HepG2 (cell line): ENCODE measurements around the gene JTB. TPM values are rescaled to one million over a fixed set of nuclear protein-coding genes. Genes with fewer than 3 reads are reported as not detected.

Experiments used
- AKAP8 ChIP-seq: sonication (generic); formaldehyde crosslinking; IDR thresholded peaks from 2 replicates; pipeline ENCODE4 v1.5.1; 2020; ENCODE audit warnings: mild to moderate bottlenecking, missing genetic modification reagents
- DMTF1 ChIP-seq: sonication (generic); formaldehyde crosslinking; IDR thresholded peaks from 2 replicates; pipeline ENCODE4 v1.4.0; 2020; ENCODE audit warnings: mild to moderate bottlenecking, missing genetic modification reagents
- E2F2 ChIP-seq: sonication (generic); formaldehyde crosslinking; IDR thresholded peaks from 2 replicates; pipeline ENCODE4 v1.4.0; 2020; ENCODE audit warnings: missing genetic modification reagents, borderline replicate concordance
- ELF3 ChIP-seq: IDR thresholded peaks from 2 replicates; pipeline ENCODE4 v1.6.1; 2016; ENCODE audit warnings: missing genetic modification reagents, missing compliant biosample characterization
- EZH2 ChIP-seq: conservative IDR thresholded peaks from 2 replicates; pipeline ENCODE4 v1.6.1; 2012; ENCODE audit warnings: mild to moderate bottlenecking, low read depth, low read length, moderate library complexity
- GFI1 ChIP-seq: sonication (generic); formaldehyde crosslinking; IDR thresholded peaks from 2 replicates; pipeline ENCODE4 v1.5.0; 2020; ENCODE audit warnings: missing genetic modification reagents, mild to moderate bottlenecking, borderline replicate concordance
- KLF6 ChIP-seq: IDR thresholded peaks from 2 replicates; pipeline ENCODE4 v1.8.0; 2016; ENCODE audit warnings: missing biosample characterization, missing genetic modification reagents
- MATR3 ChIP-seq: sonication (generic); formaldehyde crosslinking; IDR thresholded peaks from 2 replicates; pipeline ENCODE4 v1.4.0; 2020; ENCODE audit warnings: missing genetic modification reagents
- MLLT10 ChIP-seq: sonication (generic); formaldehyde crosslinking; IDR thresholded peaks from 2 replicates; pipeline ENCODE4 v1.4.0; 2020; ENCODE audit warnings: missing genetic modification reagents
- MTA1 ChIP-seq: sonication (generic); formaldehyde crosslinking; IDR thresholded peaks from 2 replicates; pipeline ENCODE4 v1.4.0; 2020; ENCODE audit warnings: missing genetic modification reagents, mild to moderate bottlenecking, borderline replicate concordance
- PAF1 ChIP-seq: IDR thresholded peaks from 2 replicates; pipeline ENCODE4 v1.6.1; 2016; ENCODE audit warnings: missing genetic modification reagents, missing compliant biosample characterization
- RARA ChIP-seq: IDR thresholded peaks from 2 replicates; pipeline ENCODE4 v1.6.1; 2016; ENCODE audit warnings: missing genetic modification reagents, missing compliant biosample characterization
- SIN3B ChIP-seq: fragments of 150-350 bp; IDR thresholded peaks from 2 replicates; pipeline ENCODE4 v1.6.1; 2014; ENCODE audit warnings: low read length
- YEATS4 ChIP-seq: sonication (generic); formaldehyde crosslinking; IDR thresholded peaks from 2 replicates; pipeline ENCODE4 v1.4.0; 2020; ENCODE audit warnings: missing genetic modification reagents, borderline replicate concordance
- ZFY ChIP-seq: sonication (generic); formaldehyde crosslinking; IDR thresholded peaks from 2 replicates; pipeline ENCODE4 v1.4.0; 2020; ENCODE audit warnings: missing genetic modification reagents
- ZMYM4 ChIP-seq: sonication (generic); formaldehyde crosslinking; IDR thresholded peaks from 2 replicates; pipeline ENCODE4 v1.8.1; 2023; ENCODE audit warnings: mild to moderate bottlenecking, missing genetic modification reagents
- ZNF251 ChIP-seq: sonication (generic); formaldehyde crosslinking; IDR thresholded peaks from 2 replicates; pipeline ENCODE4 v1.9.0; 2021; ENCODE audit warnings: mild to moderate bottlenecking, missing genetic modification reagents
- ZNF510 ChIP-seq: sonication (generic); formaldehyde crosslinking; IDR thresholded peaks from 2 replicates; pipeline ENCODE4 v1.4.0; 2020; ENCODE audit warnings: low read depth, mild to moderate bottlenecking, missing genetic modification reagents
- ZNF605 ChIP-seq: sonication (generic); formaldehyde crosslinking; IDR thresholded peaks from 2 replicates; pipeline ENCODE4 v1.8.0; 2022; ENCODE audit warnings: mild to moderate bottlenecking, missing genetic modification reagents
- ZNF816 ChIP-seq: sonication (generic); formaldehyde crosslinking; IDR thresholded peaks from 2 replicates; pipeline ENCODE4 v1.8.0; 2022; ENCODE audit warnings: missing genetic modification reagents, mild to moderate bottlenecking, borderline replicate concordance
- polyA plus RNA-seq, 8 experiments: library from polyadenylated mRNA; depleted of rRNA in 3 of 8; stranded (reverse) in 7 of 8; unstranded in 1 of 8; fragments of >200 nt; fragmentation: Illumina TruSeq in 4 of 8; extraction: Trizol in 4 of 8; gene quantifications; 2 replicates each; pipeline versions ENCODE4 v1.2.1 to v1.2.3, GENCODE V29; 2011 to 2016; ENCODE audit warnings: low read depth in 4 of 8, missing spikeins in 1 of 8, mixed read lengths in 1 of 8; ENCODE audit not compliant: insufficient read depth in 1 of 8
- total RNA-seq, 5 experiments: library from RNA; depleted of rRNA; stranded (reverse); fragments of >200 nt; fragmentation: Illumina TruSeq; extraction: Trizol; gene quantifications; 2 replicates each; pipeline ENCODE4 v1.2.3, GENCODE V29; 2016; ENCODE audit warnings: low read depth in 1 of 5
- TF ChIP-seq, protein P1 (sequence below): IDR thresholded peaks from 2 replicates; pipeline ENCODE4 v1.6.1; 2016; ENCODE audit warnings: missing biosample characterization, missing genetic modification reagents, low read depth
- TF ChIP-seq, protein P2 (sequence below): sonication (generic); formaldehyde crosslinking; IDR thresholded peaks from 2 replicates; pipeline ENCODE4 v1.4.0; 2020; ENCODE audit warnings: missing genetic modification reagents, borderline replicate concordance
- TF ChIP-seq, protein P3 (sequence below): sonication (generic); formaldehyde crosslinking; IDR thresholded peaks from 2 replicates; pipeline ENCODE4 v1.8.1; 2023; ENCODE audit warnings: mild to moderate bottlenecking, missing genetic modification reagents, borderline replicate concordance

The JTB gene
- total and polyA plus RNA-seq, 2 of the 13 experiments (the other 11 are each of a cell fraction or from before 2014, with no cell fraction given), result 96.7 to 99.2 TPM

DNA sequence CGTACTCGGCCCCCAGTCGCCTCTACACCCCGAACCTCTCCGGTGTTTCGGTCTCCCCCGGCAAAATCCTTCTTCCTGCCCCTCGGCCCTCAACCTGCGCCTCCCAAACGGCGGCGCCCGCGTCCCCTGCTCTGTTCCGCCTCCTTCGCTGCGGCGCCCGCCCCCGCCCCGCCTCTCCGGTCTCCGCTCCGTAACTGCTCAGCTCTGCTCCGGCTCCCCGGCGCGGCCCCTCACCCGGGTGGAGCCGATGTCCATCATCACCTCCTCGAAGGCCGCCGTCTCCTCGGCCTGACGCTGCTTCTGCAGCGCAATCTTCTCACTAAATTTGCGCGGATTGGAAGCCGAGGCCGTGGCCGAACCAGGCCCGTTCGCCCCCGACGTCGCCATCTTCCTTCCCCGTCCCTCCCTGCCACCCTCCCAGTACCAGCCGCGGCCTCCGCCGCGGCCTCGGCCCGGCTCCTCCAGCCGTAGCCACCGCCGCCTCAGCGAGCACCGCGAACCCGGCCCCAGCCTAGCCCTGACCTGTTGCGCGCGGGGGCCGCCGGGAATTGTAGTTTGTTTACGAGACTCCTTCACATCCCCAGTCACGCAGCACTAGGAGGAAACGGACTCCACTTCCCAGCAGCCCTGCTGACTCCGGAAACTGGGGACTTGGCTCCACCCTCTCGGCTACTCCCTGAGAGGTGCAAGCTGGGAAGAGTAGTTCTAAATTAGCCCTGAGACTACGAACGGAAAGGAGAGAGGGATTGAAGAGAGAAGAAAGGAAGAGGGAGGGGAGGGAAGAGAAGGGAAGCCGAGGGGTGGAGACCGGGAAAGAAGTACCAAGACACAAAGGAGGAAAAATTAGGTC lies 19.1 kb downstream of the JTB start, which contains the start of gene CRTC2 (continued):
- no peak for TF ChIP-seq DMTF1 (CRISPR knock-in tag)
- no peak for TF ChIP-seq SIN3B
- peak; percentile 13; the same call in 1 of the 2 replicates for TF ChIP-seq RARA (CRISPR knock-in tag)
- TF ChIP-seq MATR3 (CRISPR knock-in tag), result no peak
- TF ChIP-seq, protein P1, sequence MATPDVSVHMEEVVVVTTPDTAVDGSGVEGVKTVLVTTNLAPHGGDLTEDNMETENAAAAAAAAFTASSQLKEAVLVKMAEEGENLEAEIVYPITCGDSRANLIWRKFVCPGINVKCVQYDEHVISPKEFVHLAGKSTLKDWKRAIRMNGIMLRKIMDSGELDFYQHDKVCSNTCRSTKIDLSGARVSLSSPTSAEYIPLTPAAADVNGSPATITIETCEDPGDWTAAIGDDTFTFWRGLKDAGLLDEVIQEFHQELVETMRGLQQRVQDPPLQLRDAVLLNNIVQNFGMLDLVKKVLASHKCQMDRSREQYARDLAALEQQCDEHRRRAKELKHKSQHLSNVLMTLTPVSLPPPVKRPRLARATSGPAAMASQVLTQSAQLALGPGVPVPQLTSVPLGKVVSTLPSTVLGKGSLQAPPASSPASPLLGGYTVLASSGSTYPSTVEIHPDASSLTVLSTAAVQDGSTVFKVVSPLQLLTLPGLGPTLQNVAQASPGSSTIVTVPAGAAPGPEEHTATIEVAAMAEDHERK, result no peak; the same call in 1 of the 2 replicates
- TF ChIP-seq MTA1 (CRISPR knock-in tag), result no peak
- TF ChIP-seq, protein P2, sequence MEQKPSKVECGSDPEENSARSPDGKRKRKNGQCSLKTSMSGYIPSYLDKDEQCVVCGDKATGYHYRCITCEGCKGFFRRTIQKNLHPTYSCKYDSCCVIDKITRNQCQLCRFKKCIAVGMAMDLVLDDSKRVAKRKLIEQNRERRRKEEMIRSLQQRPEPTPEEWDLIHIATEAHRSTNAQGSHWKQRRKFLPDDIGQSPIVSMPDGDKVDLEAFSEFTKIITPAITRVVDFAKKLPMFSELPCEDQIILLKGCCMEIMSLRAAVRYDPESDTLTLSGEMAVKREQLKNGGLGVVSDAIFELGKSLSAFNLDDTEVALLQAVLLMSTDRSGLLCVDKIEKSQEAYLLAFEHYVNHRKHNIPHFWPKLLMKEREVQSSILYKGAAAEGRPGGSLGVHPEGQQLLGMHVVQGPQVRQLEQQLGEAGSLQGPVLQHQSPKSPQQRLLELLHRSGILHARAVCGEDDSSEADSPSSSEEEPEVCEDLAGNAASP (CRISPR knock-in tag), result no peak
- TF ChIP-seq ZNF605, result no peak
- no peak for TF ChIP-seq EZH2
- TF ChIP-seq ZNF251 (CRISPR knock-in tag), result no peak
- TF ChIP-seq PAF1 (CRISPR knock-in tag), result no peak
- TF ChIP-seq GFI1 (CRISPR knock-in tag), result no peak
- peak; percentile 80; the same call in 1 of the 2 replicates for TF ChIP-seq YEATS4 (CRISPR knock-in tag)
- no peak for TF ChIP-seq MLLT10
- peak; percentile 87 for TF ChIP-seq ZNF816
- TF ChIP-seq ZNF510 (CRISPR knock-in tag), result no peak
- peak; percentile 64; the same call in 1 of the 2 replicates for TF ChIP-seq KLF6 (CRISPR knock-in tag)
- TF ChIP-seq, protein P3, sequence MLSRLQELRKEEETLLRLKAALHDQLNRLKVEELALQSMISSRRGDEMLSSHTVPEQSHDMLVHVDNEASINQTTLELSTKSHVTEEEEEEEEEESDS (CRISPR knock-in tag), result no peak
- peak; percentile 83 for TF ChIP-seq AKAP8 (CRISPR knock-in tag)
- TF ChIP-seq E2F2 (CRISPR knock-in tag), result no peak; the same call in 1 of the 2 replicates
- peak; percentile 98 for TF ChIP-seq ZFY (CRISPR knock-in tag)
- no peak for TF ChIP-seq ZMYM4 (CRISPR knock-in tag)
- peak; percentile 77; the same call in 1 of the 2 replicates for TF ChIP-seq ELF3 (CRISPR knock-in tag)
